GM19240 (cell line): ENCODE results near the gene ASB7.
"Not testable (repeated sequence)": the region's sequence is repeated elsewhere in the genome, so short reads cannot be mapped to it uniquely, and the experiment has no call there.

Experiments used
- DNase-seq: peaks from one replicate; pipeline ENCODE4 v3.0.0; 2011; ENCODE audit warnings: low spot score; ENCODE audit not compliant: insufficient read length

The ASB7 gene, protein sequence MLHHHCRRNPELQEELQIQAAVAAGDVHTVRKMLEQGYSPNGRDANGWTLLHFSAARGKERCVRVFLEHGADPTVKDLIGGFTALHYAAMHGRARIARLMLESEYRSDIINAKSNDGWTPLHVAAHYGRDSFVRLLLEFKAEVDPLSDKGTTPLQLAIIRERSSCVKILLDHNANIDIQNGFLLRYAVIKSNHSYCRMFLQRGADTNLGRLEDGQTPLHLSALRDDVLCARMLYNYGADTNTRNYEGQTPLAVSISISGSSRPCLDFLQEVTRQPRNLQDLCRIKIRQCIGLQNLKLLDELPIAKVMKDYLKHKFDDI

DNA sequence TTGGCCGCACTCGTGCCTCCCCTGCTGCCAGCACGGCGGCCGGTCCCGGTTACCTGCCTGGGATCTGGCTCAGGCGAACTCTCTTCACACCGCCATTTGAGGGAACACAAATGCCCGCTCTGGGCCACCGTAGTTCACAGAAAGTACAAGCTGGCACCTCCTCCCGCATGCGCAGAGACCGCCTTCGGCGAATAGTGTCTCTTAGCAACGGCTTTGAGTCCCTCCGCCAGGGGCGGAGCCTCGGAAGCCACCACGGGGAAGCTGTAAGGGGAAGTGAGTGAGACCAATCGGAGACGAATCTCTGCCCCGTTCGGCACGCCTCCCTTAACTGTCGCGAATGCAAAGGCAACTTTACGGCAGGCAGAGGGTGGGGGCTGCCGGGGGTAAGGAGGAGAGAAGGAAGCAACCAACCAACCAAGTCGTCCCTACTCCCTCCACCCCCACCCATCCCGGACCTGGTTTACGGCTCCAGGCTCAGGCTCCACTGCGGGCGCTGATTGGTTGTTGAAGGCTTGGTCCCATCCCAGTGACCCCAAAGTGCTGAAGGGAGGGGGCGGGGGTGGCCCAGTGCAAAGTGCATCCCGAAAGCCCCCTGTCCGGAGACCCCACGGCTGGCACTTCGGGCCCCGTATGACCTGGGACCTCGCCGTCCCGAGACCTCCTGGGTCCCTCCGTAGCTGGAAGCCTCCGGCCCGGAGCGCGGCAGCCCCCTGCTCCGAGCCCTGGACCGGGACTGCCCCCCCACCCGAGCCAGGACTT lies at the start of gene ASB7, which contains the start of gene LINS1:
Gene ASB7, plus strand, starts transcription at position 526 of the 759 bp plus-strand sequence. CDS start 9,628 bp downstream, outside the sequence.
Gene LINS1, minus strand, starts transcription at position 121 of the 759 bp plus-strand sequence. CDS start 21,342 bp downstream, outside the sequence.
- peak; percentile 63 for DNase-seq

DNA sequence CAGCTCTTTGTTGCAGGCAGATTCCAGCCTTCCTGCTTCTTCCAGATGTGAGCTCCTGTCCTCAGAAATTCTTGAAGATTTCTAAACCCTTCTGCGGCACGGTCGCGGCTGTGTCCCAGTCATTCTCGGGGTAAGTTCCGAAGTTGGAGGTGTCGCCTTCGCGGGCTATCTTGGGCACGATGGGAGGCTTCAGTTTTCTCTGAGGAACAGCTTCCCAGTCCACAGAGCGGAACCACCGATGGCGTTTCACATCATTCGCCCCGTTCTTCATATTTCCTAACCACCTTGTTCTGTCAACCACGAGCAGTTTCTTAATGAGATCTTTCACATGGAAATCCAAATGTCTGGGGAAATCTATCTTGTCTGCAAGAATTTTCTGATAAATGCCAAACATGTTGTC lies 48.9 kb upstream of the ASB7 start:
- no peak for DNase-seq

DNA sequence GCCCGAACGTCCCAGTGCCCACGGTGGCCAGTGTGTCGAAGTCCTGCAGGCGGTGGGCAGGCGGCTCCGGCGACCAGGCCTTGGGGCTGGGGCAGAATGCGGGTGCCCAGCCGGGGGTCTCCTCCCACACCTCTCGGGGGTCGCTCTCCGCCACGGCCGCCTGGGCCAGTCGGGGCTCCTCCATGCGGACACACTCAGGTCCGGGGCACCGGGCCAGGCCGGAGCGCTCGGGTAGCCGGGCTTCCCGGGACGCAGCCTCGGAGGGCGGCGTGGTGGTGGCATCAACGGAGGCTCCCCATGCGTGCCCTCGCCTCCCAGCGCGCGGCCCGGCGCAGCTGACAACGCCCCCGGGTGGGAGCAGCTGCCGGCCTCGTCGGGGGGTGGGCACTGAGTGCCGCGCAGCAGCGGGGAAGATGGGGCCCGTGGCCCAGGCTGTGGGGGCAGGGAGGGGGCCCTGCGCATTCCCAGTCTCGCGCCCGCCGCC lies 43.6 kb upstream of the ASB7 start:
- no peak for DNase-seq

DNA sequence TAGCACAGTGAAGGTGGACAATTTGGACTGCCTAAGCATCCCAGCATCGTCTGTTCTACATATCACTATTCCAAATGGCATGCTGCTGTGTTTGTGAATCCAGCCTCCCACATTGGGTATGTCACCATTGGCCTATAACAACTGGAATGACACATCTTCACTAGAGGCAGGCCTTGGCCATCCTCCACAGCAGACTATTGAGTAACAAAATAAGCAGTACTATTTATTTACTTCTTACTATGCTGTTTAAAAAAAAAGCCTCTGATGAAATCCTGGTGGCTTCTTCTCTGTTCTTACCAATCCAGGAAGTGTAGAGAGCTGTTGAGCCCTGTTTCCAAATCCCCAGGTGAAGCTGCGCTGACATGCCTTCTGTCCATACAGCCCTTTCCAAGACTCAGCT lies 43.1 kb upstream of the ASB7 start:
- no peak for DNase-seq

GRCh38 chr15:100560323-100560722 lies 42.1 kb upstream of the ASB7 start:
- DNase-seq, result no peak

GRCh38 chr15:100565591-100565990 lies 36.8 kb upstream of the ASB7 start:
- no peak for DNase-seq

DNA sequence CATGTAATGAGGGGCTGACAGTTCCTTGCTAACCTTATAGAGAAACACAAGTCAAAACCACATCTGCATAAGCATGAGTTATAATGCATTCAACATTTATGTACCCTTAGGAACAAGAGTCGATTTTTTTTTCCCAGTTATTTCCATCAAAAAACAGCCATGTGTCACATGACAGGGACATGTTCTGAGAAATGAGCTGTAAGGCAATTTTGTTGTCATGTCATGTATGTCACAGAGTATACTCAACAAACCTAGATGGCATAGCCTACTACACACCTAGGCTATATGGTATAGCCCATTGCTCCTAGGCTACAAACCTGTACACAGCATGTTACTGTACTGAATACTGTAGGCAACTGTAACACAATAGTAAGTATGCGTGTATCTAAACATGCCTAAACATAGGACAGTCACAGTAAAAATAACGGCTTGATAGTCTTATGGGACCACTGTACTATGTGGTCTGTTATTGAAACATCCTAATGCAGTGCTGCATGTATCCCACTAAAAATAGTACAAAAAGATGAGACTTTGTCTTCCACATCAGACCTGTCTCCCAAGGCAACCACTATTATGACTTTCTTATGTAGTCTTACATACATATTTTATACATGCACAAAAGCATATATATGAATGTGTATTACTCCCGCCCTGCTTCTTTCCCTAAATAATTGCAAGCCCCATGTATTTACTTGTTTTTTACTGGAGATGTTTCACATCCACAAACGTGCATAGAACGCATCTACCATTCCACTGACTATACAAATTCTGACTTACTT lies 35.4 kb upstream of the ASB7 start:
- no peak for DNase-seq

GRCh38 chr15:100569391-100569790 lies 33.0 kb upstream of the ASB7 start:
- no peak for DNase-seq

GRCh38 chr15:100570275-100570674 lies 32.1 kb upstream of the ASB7 start:
- DNase-seq, result no peak

DNA sequence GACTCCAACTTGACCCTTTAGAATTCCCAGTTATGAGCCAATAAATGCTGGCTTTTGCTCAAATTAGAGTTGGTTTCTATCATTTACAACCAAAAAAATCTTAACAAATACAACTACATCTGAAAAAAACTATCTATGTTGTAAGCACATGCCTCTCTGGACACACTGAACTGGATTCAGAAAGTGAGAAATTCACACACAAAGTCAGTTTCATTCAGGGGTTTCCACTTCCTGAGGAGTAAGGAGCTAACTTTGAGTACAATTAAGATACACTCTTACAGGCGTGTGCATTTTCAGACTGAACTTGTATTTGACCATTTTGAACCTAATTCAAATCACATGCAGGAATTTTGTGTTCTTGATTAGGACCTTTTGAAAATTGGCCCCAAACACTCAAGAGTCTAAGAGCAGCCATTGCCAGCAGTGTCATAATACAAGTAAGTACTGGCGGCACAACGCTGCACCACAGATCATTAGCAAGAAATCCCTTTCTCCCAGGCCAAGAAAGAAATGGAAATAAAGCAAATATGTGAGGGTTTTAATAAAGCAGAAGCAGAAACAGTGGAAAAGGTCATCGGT lies 31.6 kb upstream of the ASB7 start:
- DNase-seq, result no peak

GRCh38 chr15:100571592-100572167 lies 30.7 kb upstream of the ASB7 start:
- no peak for DNase-seq

DNA sequence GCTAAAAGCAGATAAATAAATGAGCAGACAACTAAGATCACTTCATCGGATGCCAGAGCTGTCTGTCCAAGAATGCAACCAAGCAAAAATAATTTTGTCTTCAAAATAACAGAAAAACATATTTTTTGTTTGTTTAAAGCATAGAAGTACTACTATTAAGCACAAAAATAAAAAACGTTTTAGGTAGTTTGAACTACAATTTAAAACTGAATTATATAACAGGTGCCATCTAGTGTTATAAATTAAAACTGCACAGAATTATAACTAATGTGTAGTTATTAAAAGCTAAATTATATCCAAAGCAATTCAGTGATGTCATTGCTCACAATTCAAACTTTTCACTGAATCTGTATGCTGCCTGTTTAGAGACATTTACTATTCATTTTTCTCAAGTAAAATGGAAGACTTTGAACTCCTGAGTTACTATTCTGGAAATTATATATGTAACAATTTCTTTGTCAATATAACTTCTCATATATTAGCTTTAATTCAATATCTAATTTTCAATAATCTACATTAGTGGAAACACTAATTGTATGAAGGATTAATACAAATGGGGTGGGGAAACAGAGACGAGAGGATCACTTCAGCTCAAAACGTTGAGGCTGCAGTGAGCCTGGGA lies 29.9 kb upstream of the ASB7 start:
- no peak for DNase-seq

DNA sequence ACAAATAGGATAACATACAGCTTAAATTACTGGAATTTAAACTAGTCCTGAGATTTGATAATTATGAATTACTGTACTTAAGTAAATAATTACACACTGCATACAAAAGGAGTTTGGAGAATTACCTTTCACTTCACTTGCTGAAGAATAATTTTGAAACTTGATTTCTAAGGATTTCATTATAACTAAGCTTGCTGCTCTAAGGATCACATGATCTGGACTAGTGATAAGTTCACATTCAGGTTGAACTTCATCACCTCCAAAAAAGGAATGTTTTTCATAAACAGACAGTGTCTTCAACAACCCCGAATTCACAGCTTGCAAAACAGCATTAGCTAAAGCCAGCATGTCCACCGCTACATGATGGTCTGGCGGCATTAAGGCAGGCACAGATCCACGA lies 28.9 kb upstream of the ASB7 start:
- no peak for DNase-seq

DNA sequence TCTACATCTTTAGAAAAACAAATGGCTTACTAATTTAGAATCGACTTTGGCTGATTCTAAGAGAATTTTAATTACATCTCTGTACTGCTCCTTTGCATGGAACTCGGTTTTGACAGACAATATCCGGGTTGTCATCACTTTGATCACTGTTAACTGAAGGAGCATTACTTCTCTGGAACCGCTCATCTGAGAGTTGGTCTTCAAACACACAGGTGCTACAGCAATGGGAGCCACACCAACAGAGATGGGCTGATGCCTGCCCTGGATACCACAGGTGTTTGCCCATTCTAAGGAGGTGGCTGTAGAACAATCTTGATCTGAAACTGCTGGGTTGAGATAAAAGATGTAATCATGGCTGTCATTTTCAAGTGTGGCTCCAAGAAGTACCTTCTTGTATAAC lies 22.0 kb upstream of the ASB7 start:
- DNase-seq, result no peak

DNA sequence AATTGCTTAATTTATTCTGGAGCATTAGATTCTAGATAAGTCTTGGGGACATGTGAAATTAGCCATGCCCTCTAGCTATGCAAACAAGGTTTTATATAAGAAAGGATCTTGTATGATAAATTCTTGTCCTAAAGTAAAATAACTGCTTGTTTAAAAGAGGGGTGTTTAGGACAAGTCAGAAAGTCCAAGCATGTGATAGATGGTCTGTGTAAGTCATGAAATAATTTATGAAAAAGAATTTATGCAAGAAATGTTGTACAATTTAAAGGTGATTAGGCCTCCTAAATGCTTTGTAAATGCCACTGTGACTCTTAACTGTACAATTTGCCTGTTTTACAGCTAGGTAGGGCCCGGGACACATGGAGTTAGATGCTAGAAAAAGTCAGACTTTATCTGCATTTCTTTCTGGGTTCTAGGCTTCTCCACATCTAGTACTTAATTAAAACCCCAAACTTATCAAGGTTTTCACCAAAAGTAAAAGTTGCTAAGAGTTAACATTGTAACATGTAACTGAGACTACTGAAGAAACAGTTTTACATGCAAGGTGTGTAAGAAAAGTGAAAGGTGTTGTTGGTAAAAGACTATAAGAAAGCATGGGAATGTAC lies 13.6 kb upstream of the ASB7 start:
- no peak for DNase-seq

GRCh38 chr15:100591163-100591562 lies 11.2 kb upstream of the ASB7 start:
- not testable (repeated sequence) for DNase-seq

DNA sequence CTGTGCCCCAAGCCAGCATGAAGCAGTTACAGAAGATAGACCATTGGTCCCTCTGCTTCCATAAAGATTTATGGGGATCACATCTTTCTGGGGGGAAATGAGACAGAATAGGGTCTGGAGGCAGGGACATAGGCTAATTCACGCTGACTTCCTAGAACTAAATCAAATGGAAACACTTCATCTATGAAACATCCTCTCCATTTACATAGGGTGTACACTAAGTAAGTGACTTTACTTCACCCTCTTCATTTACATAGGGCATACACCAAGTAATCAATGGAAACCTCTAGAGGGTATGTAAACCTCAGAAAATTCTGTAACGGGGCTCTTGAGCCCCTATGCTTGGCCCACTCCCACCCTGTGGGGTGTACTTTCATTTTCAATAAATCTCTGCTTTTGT lies 10.6 kb upstream of the ASB7 start:
- DNase-seq, result no peak

DNA sequence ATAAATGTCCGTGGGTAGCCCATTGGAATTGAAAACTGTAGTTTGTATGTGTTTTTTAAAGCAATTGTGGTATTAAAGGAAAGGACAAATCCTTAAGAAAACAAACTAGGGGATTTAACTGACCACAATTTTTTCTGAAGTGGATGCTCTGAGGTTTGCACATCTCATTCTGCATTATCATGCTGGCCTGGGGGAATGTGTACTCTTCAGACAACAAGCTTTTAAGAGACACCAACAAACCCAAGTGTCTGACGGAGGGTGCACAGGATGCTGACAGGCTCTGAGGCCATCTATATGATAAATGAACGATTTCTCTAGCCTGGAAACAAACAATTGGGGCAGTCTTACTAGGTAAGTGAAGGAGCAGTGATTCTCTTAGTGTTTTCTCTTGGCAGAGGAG lies 9.5 kb upstream of the ASB7 start:
- DNase-seq, result no peak

DNA sequence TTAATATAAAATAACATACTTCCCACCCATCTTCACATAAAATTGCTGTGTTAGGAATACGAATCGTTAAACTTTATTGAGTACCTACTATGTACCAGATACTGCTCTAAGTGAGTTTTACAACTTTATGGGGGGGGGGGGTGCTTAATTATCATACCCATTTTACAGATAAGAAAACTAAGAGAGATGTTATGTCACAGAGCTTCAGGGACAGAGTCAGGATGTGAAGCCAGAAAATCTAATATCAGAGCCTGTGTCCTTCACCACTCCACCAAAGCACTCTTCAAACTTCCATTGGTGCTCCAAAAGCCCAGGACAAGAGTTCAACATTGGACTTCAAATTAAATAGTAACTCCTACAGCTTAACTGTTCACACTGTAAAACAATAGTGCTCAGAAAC lies 9.0 kb upstream of the ASB7 start:
- DNase-seq, result no peak

GRCh38 chr15:100595964-100596363 lies 6.4 kb upstream of the ASB7 start:
- no peak for DNase-seq
